GM18907 (cell line): ENCODE data around the gene INCA1.

Source experiments
- ATAC-seq: cut with Tn5 transposase; IDR thresholded peaks from one replicate; pipeline ENCODE4 v1.9.1; 2021; ENCODE audit warnings: mild to moderate bottlenecking, moderate library complexity; ENCODE audit not compliant: unreplicated experiment

INCA1 gene

DNA sequence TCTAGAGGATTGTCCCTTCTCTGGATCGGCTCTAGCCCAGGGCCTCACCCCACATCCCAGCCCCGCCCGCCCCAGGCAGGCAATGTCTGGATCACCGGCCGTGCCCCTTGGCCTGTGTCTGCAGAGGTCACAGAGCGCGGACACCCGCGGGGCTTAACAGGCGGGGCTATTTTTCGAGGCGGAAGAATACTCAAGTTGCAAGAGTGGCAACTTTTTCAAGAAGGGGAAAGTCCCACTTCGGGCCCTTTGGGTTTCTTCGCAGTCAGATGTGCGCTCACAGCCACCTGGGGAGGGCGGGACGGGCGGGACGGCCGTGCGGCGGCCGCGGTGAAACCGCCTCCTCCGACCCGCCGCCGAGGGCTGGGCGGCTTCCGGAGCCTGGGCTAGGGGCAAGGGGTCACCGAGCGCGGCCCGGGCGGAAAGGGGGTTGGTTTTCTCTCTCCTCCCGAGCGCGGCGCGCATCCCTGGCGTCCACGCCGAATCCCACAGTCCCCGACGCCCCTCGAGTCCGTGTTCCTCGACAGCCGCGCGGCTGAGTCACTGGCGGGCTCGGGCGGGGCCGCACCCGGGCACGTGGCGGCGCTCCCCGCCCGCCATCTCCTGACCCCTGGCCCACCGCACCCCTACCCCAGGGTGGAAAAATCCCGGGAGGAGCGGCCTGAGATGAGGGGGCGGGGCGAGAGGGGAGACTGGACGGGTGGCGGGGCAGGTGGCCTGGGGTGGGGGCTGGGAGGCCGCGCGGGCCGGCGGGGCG lies 47.8 kb downstream of the INCA1 start:
- peak; percentile 37 for ATAC-seq

DNA sequence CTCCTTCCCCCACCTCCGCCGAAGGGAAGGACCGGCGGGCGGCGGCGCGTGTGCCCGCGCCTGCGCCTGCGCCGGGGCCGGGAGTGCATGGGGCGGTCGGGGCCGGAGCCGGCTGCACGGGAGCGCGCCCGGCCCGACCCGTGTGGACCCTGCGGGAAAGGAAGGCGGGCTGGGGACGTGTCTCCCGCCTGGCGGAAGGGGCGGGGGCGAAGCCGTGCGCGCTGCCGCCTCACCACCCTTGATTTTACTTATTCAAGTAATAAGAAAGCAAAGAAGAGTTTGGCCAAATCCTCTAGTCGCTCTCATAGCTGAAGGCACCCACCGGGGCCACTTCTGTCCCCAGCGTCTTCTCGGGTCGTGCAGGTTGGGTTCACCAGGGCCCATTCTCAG lies 48.4 kb downstream of the INCA1 start:
- ATAC-seq: peak; percentile 39

DNA sequence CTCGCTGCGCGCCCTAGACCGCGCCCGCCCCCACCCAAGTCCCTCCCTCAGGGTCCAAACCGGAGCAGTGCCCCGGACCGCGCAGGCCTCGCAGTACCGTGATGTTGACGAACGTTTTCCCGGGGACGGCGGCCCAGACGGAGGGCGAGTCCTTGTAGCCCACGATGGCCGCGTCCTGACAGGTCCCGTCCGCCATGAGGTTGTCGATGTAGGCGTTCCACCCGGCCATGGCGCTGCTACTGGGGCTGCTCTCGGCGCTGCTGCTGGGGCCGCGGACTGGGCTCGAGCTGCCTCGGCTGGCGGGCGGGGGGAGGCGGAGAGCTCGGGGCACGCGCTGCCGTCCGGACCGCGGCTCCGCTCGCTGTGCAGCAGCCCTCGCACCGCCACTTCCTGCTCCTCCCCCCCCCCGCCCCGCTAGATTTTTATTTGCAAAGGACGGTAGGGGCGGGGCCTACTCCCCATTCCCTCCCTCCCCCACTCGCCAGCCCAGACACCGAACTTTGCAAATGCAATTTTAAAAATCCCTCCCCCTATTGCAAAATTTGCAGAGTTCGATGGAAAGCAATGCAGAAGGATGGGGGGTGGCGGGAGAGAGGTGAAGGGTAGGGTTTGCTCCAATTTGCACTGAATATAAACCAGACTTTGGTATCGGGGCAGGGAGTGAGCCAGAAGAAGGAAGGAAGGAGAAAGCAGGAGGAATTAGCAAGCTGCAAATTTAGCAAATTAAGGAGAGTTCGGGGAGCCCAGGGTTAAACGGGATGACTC lies 49.0 kb downstream of the INCA1 start, which contains the start of gene PFN1:
Gene PFN1 (minus strand): TSS at position 365 of the 765 bp plus-strand sequence. CDS start 136 bp downstream, at position 229.
- ATAC-seq: peak; percentile 16

DNA sequence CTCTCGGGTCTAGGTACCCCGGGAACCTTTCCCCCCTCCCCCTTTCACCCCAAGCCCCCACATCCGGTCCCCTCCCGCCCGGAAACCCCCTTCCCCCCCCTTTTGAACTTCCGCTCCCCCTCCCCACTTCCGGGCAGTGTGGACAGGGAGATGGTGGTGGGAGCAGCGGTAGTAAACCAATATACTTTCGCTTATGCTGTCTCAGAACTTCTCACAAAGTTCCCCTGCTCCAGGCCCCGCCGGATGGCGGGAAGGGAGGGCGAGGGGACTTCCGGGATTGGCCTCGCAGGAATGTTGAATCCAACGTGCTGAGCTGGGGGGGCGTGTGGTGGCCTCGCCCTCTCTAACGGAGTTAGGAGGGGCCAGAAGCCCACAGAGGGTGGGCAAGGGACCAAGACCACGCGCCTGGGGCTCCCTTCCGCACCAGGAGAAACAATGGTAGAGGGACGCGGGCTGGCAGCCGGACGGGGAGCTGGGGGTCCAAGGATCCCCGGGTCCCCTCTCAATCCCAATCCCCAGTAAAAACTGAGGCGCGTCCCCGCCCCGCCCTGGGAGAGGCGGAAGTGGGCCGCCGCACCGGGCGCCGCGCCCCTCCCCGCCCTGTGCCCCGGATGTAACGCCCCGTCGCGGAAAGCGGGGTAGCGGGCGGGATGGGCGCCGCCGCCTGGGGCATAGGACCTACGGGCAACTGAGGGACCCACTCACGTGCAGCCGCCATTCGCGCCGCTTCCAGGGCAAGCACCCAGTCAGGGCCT lies 49.7 kb downstream of the INCA1 start:
- ATAC-seq: peak; percentile 10

DNA sequence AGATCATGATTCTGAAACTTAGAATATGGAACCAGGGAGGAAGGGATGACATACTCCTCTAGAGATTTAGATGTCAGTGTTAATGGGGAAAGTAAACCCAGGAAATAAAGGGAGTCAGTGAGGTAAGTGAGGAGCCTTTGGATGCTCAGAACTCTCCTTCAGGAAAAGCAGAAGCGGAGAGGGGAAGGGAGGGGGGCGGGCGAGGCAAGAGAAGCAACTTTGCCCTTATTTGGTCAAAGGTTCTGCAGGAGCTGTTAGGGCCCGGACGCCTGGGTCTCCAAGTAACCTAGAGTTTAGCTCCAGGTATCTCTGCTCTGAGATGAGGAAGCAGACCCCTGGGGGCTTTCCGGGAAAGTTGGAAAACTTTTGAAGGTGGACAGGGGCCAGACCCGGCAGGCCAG lies 50.3 kb downstream of the INCA1 start:
- no peak for ATAC-seq

- ATAC-seq: no peak
Observed at GRCh38 chr17:4946312-4946976, 50.9 kb downstream of the INCA1 start.

GRCh38 chr17:4945944-4946280 lies 51.4 kb downstream of the INCA1 start:
- no peak for ATAC-seq

DNA sequence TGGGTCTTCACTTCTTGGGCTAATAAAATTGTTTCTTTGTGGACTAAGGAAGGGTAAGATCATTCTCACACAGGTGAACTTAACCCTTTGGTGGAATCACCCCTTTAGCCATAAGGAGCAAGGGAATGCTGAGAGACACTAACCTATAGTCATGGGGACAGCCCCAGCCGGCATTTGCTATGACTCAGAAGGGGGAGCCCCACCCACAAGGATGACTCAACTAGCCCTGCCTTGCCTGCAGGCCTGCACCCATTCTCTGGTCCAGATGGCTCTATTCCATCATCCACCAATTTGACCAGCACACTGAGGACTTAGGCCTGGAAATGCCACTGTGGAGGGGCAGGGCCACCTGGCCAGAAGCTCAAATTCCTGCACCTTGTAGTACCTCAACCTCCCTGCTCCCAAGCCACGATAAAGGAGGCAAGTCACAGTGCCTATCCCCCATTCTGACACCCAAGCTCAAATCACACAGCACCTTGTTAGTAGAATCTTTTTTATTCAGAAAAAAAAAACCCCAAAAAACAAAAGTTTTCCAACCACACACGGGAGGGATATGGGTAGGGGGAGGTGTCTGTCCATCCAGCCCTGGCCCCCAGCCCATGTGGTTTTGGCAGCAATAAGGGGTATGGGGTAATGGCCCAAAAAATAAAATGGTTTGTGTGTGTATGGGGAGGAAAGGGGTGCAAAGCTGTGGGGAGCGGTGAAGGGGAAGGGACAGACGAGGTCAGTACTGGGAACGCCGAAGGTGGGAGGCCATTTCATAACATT lies 52.0 kb downstream of the INCA1 start:
- no peak for ATAC-seq

DNA sequence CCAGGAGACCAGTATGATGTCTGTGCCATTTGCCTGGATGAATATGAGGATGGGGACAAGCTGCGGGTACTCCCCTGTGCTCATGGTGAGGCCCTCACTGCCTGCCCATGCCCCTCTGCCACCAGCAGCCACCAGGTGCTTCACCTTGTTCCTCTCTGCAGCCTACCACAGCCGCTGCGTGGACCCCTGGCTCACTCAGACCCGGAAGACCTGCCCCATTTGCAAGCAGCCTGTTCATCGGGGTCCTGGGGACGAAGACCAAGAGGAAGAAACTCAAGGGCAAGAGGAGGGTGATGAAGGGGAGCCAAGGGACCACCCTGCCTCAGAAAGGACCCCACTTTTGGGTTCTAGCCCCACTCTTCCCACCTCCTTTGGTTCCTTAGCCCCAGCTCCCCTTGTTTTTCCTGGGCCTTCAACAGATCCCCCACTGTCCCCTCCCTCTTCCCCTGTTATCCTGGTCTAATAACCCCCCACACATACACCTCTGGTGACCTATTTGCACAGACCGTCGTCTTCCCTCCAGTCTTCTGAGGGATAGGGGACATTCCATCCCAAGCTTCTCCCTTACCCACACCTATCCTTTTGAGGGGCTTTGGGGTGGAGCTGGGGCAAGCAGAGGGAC lies 52.7 kb downstream of the INCA1 start:
- no peak for ATAC-seq

GRCh38 chr17:4944163-4944553 lies 53.2 kb downstream of the INCA1 start:
- no peak for ATAC-seq

GRCh38 chr17:4942760-4943508 lies 54.4 kb downstream of the INCA1 start:
- no peak for ATAC-seq

DNA sequence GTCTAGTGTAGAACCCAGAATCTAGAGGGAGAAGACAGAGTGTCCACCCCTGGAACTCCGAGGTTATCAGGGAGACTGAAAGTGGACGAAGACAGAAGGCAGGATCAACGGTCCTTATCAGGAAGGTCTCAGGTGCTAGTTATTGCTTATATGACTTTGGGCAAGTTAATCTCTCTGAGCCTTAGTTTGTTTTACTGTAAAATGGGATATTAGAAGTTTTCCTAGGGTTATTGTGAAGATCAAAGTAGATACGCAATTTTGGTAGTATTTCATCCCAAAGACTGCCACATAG lies 56.1 kb downstream of the INCA1 start:
- no peak for ATAC-seq

DNA sequence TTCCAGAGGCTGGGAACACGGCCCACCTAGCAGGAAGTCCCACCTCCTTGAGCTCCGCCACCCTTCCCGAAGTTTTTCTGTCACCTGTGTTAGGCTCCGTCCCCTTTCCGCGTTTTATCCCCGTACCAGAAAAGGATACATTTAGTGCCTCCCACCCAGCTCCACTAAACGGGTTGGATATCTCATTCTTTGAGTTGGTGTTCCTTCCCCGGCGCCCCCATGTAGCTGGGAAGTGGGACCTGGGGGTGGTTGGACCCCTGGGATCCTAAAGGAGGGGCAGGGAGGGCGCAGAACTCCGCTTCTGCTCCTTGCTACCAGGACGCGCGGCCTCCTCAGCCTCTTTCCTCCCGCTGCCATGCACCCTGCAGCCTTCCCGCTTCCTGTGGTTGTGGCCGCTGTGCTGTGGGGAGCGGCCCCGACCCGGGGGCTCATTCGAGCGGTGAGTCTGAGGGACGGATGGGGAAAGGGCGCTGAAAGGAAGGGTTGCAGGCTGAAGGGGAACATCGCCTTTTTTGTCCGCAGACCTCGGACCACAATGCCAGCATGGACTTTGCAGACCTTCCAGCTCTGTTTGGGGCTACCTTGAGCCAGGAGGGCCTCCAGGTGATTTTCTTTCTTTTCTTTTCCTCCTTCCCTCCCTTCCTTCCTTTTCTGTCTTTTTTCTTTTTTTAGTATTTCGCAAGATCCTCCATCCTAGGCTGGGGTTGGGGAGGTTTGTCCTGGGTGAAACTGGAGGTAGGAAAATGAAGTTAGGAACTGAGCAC lies 56.6 kb downstream of the INCA1 start:
- no peak for ATAC-seq

- ATAC-seq: peak; percentile 70
Observed at GRCh38 chr17:4939796-4940554, 57.3 kb downstream of the INCA1 start, which contains the start of the genes RNF167 and SLC25A11. RNF167 (plus strand) TSS chr17:4940268; CDS start chr17:4940910, 642 bp downstream. SLC25A11 (minus strand) TSS chr17:4940046; CDS start chr17:4939910, 136 bp downstream.

DNA sequence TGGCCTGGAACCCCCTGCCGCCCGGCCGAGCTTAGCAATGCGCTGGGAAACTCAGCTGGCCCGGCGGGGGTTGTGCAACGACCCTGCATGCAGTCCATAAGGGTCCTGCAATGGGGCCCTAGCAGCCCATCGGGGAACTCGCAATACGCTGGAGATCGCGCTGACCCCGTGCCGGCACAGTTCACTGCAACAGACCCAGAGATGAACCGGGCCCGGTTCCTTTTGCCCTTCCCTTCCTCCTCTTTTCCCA lies 57.9 kb downstream of the INCA1 start:
- peak; percentile 9 for ATAC-seq

GRCh38 chr17:4938688-4939545 lies 58.4 kb downstream of the INCA1 start:
- ATAC-seq: no peak
